ENCODE measurements around the gene TTC38. TPM values are rescaled to one million over a fixed set of nuclear protein-coding genes. Genes with fewer than 3 reads are reported as not detected.
A peak's percentile ranks its signal among the peaks of the same experiment; 100 is the strongest.
"Not testable (repeated sequence)": the region's sequence is repeated elsewhere in the genome, so short reads cannot be mapped to it uniquely, and the experiment has no call there.

The TTC38 gene
- total RNA-seq, 1 donor from 2014 or later, result 189 TPM

GRCh38 chr22:46293577-46294260 is 25.9 kb downstream of the TTC38 start:
- no peak for DNase-seq (ENCODE audit: low spot score)
- ATAC-seq, result no peak

DNA sequence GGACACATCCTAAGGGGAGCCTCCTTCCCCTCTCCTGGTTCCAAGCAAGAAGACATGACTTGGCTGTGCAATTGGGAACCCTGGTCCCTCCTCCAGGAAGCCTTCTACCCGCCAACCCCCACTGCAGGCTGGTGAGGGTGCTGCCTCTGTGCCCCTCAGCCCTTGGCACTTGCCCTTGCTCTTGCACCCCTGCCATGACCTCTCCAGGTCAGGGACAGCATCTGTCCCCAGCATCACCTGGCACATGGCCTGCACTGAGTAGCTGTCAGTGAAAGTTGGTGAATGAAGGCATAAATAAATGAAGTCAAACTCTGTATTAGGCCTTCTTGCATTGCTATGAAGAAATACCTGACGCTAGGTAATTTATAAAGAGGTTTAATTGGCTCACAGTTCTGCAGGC is 27.0 kb downstream of the TTC38 start:
- DNase-seq (ENCODE audit: low spot score), result no peak

GRCh38 chr22:46295277-46295971 is 27.6 kb downstream of the TTC38 start:
- DNase-seq (ENCODE audit: low spot score), result no peak
- peak; percentile 35 for ATAC-seq

More for the DNA sequence above, 27.0 kb downstream of the TTC38 start:
- ATAC-seq, result peak; percentile 9

DNA sequence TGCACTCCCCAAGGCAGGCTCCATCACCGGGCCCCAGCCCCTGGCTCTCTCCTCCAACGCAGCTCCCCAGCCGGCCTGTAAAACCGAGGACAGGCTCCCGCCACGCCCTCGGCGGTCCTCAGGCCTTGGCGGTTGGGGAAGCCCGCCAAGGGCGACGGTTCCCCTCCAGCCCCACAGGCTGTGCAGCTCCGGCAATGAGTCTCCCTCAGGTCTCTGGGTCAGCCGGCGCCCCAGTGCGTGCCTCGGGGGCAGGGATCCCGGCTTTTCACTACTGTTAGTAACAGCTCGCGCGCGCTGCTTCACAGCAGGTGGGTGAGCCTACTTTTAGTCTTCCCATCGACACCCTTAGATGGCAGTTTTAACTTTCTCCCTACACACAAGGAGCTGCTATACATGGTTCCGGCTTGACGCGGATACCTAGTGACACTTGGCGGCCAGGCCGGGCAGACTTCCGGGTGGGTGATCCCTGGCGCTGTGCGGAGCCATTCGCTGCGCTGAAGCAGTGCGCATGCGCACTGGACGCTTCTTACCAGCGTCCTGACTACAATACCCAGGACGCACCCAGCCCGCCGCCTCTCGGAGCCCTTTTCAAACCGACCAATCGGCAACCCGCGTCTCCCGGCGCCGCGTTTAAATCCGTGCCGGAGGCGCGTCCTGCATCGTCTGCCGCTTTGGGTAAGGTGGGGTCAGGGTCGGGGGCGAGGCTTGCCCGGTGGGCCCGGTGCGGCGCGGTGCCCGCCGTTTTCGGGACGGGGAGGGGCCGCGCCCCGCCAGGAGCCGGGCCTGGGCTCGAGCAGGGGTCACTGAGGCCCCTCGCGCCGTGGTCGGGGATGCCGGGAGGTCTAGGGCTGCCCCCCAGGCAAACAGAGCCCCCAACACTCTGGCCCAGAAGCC is 28.7 kb downstream of the TTC38 start, which contains the start of gene GTSE1:
TSS of gene GTSE1 (plus strand) at position 614 of the 894 bp plus-strand sequence. CDS start 531 bp downstream, outside the sequence.
- peak; percentile 87 for ATAC-seq
- DNase-seq (ENCODE audit: low spot score), result peak; percentile 97

- no peak for DNase-seq (ENCODE audit: low spot score)
- ATAC-seq, result no peak
Observed at GRCh38 chr22:46297151-46297812, 29.5 kb downstream of the TTC38 start.

DNA sequence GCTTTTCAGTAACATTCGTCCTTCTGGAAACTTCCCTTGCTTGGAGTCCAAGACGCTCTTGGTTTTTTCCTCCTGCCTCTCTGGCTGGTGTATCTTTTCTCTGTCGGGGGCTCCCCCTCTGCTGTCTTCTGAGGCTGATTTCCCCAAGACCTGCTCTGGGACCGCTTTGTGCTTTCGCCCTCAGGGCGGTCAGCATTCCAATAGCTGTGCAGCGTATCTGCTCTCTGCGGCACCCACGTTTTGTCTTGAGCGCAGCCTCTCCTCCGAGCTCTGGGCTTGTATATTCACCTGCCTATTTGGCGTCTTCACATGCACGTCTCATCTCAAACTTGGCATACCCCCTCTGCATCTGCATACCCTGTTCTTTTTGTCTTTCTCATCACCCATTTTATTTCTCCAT is 31.3 kb downstream of the TTC38 start:
- no peak for ATAC-seq
- DNase-seq (ENCODE audit: low spot score), result no peak

DNA sequence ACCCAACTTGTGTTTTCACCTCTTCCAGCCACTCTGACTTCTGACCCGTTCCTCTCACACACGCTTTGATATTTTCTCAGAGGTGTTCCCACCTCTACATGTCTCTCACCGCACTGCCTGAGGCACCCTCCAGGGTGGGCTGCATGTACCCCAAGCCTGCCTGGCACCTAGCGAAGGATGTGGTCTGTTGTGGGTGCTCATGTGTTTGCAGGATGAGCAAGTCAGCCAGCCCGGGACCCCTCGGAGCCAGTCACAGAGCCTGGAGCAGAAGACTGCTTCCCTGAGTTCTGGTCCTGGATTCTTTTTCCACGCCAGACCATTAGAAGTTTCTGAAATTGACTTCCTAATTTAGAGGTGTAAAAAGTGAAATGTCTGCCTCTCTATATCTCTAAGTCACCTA is 32.7 kb downstream of the TTC38 start:
- DNase-seq (ENCODE audit: low spot score) (no peak), ATAC-seq (no peak)

DNA sequence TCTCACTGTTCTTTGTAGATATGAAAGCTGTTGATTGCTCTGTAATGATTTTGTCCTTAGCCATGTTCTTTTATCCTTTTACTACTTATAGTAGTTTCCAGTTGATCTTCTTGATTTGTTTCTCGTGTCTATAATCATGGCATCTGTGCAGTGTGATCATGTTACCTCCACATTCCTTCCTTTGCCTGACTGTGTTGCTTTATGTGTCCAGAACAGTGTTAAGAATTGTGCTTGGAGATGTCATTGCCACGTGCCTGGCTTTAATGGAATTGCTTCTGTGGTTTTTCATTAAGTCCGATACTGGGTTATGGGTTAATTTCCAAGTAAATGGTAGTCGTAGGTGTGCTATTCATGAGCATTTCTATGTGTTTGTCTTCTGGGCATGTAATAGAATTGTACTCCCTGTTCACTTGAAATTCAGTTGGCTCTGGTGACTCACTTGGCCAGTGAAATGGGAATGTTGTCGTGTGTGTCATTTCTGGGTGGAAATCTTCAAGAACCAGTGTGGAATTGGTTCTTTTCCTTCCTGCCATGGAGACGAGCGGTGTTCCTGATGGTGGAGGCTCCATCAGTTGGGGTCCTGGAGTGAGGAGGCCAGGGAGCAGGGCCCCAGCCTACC is 35.6 kb downstream of the TTC38 start:
- ATAC-seq, result no peak

GRCh38 chr22:46308283-46308988 is 40.6 kb downstream of the TTC38 start:
- DNase-seq (ENCODE audit: low spot score), result no peak
- no peak for ATAC-seq

More for the DNA sequence above, 35.6 kb downstream of the TTC38 start:
- no peak for DNase-seq (ENCODE audit: low spot score)

- DNase-seq (ENCODE audit: low spot score) (no peak), ATAC-seq (no peak)
Observed at GRCh38 chr22:46309526-46310085, 41.8 kb downstream of the TTC38 start.

GRCh38 chr22:46312056-46312455 is 44.2 kb downstream of the TTC38 start:
- no peak for DNase-seq (ENCODE audit: low spot score)
- ATAC-seq, result no peak

GRCh38 chr22:46312848-46313247 is 45.0 kb downstream of the TTC38 start:
- not testable (repeated sequence) for DNase-seq (ENCODE audit: low spot score); ATAC-seq

DNA sequence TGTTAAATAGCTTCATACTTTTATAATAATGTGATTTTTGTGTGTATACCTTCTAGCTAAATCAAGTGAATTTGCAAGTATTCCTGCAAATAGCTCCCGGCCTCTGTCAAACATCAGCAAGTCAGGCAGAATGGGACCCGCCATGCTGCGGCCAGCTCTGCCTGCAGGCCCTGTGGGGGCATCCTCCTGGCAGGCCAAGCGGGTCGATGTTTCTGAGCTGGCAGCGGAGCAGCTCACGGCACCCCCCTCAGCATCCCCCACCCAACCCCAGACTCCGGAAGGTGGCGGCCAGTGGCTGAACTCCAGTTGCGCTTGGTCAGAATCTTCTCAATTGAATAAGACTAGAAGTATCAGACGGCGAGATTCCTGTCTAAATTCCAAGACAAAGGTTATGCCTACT is 48.2 kb downstream of the TTC38 start:
- DNase-seq (ENCODE audit: low spot score), result no peak
- ATAC-seq, result no peak

- DNase-seq (ENCODE audit: low spot score) (no peak), ATAC-seq (no peak)
Observed at GRCh38 chr22:46317646-46318045, 49.8 kb downstream of the TTC38 start.

- DNase-seq (ENCODE audit: low spot score) (no peak), ATAC-seq (no peak)
Observed at GRCh38 chr22:46318576-46318975, 50.8 kb downstream of the TTC38 start.

- ATAC-seq (no peak), DNase-seq (ENCODE audit: low spot score) (no peak)
Observed at GRCh38 chr22:46319319-46319718, 51.5 kb downstream of the TTC38 start.

DNA sequence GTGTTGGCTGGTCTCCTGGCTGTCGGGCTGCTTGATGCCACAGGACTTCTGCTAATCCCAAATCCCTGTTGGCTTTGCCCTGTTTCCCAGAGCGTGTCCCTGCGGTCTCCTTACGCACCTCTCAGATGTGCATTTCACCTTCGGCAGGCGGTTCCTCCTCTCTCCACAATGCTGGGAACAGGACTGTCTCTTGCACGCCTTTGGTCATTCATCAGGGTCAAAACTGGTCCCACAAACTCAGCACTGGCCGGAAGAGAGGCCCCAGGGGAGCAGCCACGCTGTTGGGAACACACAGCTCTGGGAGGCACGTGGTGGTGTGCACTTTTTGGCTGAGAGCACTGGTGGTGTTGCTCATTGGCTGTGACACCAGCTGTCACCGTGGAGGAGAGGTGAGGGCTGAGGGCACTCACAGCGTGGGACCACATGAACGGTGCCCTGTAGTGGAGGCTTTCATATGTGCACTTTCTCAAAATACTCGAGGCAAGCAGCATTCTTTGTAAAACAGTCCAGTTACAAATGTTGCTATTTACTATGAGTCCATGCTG is 52.4 kb downstream of the TTC38 start:
- no peak for ATAC-seq
- DNase-seq (ENCODE audit: low spot score), result no peak

- no peak for DNase-seq (ENCODE audit: low spot score)
- ATAC-seq, result no peak
Observed at GRCh38 chr22:46320716-46321386, 53.0 kb downstream of the TTC38 start.

GRCh38 chr22:46322711-46323110 is 54.9 kb downstream of the TTC38 start:
- no peak for DNase-seq (ENCODE audit: low spot score)
- no peak for ATAC-seq
